Aorta (tissue), 5 donors: ENCODE data around the gene INPP5E. TPM values are rescaled to one million over a fixed set of nuclear protein-coding genes. Genes with fewer than 3 reads are reported as not detected.

Experiments used
- ATAC-seq: fragments of 200-7000 bp; cut with Tn5 transposase; one replicate; pipeline ENCODE4 v1.9.1; 2022; ENCODE audit warnings: moderate library complexity; ENCODE audit not compliant: low FRiP score
- DNase-seq, 2 donors: peaks; one replicate each; pipeline ENCODE4 v3.0.0-alpha.2; 2020
- H3K27ac ChIP-seq, 2 donors: one replicate each; pipeline ENCODE4 v1.5.1; 2013; ENCODE audit warnings: low read length in 2 of 2, mild to moderate bottlenecking in 2 of 2, moderate library complexity in 2 of 2, control low read depth in 1 of 2, inconsistent platforms in 1 of 2, low read depth in 1 of 2
- H3K27me3 ChIP-seq, 2 donors: one replicate each; pipeline ENCODE4 v1.6.1; 2013; ENCODE audit warnings: control low read depth in 1 of 2, low read length in 1 of 2, mild to moderate bottlenecking in 1 of 2, moderate library complexity in 1 of 2; ENCODE audit not compliant: insufficient read depth in 2 of 2, control insufficient read depth in 1 of 2
- H3K36me3 ChIP-seq, 2 donors: one replicate each; pipeline ENCODE4 v1.6.1; 2013; ENCODE audit warnings: control low read depth in 1 of 2, low read length in 1 of 2, mild to moderate bottlenecking in 1 of 2; ENCODE audit not compliant: insufficient read depth in 2 of 2, control insufficient read depth in 1 of 2
- H3K4me1 ChIP-seq, 2 donors: one replicate each; pipeline ENCODE4 v1.6.1; 2013; ENCODE audit warnings: low read length in 2 of 2, control low read depth in 1 of 2, mild to moderate bottlenecking in 1 of 2, moderate library complexity in 1 of 2; ENCODE audit not compliant: insufficient read depth in 2 of 2, control insufficient read depth in 1 of 2
- H3K4me3 ChIP-seq, 2 donors: one replicate each; pipeline ENCODE4 v1.5.1; 2013; ENCODE audit warnings: low read length in 2 of 2, control low read depth in 1 of 2, mild to moderate bottlenecking in 1 of 2
- H3K9me3 ChIP-seq: one replicate; pipeline ENCODE4 v1.6.1; 2013; ENCODE audit warnings: mild to moderate bottlenecking, low read length; ENCODE audit not compliant: control insufficient read depth
- WGBS, 2 donors: extraction: QIAGEN DNeasy Blood & Tissue Kit; methylation state at CpG; one replicate each; pipeline ENCODE4 v1.1.7; 2013; 5-methylcytosine and 5-hydroxymethylcytosine counted together
- intact Hi-C, 2 donors: fragments of 100-400 bp; cut with DNase I; formaldehyde crosslinking; loops; one replicate each; pipeline versions ENCODE4 v1.14.2 to v1.15.0; 2022
- polyA plus RNA-seq, 2 donors: library from polyadenylated mRNA; stranded (reverse); fragments of 200-250 nt; gene quantifications; one replicate each; pipeline ENCODE4 v1.2.3, GENCODE V29; 2013
- total RNA-seq, 2 donors: library from RNA; stranded (reverse); fragmentation: NEBNext Ultra II Directional; extraction: Animal tissue kit (Norgen Biotek cat#: 25700); gene quantifications; one replicate each; pipeline ENCODE4 v1.2.1, GENCODE V29; 2021
- donor health status: healthy with polysubstance abuse.
- donor health status: Bipolar disorder and iron deficiency.
- donor health status: DM: no; HTN: no; CAD: no.
- donor health status: DM: no; HTN: no; CAD: no.
- donor health status: DM: yes; HTN: yes; CAD: no.

The INPP5E gene
- total and polyA plus RNA-seq, 4 donors: 2.8 to 15.6 (median 11.7) TPM

- intact Hi-C loops: no loop called here
- H3K4me3 ChIP-seq: no peak overlapping the region
- no peak for ATAC-seq
Measured at GRCh38 chr9:136436055-136436634, 3.5 kb downstream of the INPP5E start.

GRCh38 chr9:136434580-136435169, 5.0 kb downstream of the INPP5E start:
- Histone ChIP-seq H3K27me3 (no peaks in the 10 kb centered on the region), H3K9me3 (no peaks in the 10 kb centered on the region), H3K4me3 (no peak overlapping the region), H3K4me1 (no peaks in the 10 kb centered on the region), H3K27ac (no peak overlapping the region), H3K36me3 (no peaks in the 10 kb centered on the region)
- no peak for DNase-seq
- intact Hi-C loops: no loop called here
- WGBS, 2 donors: 91% methylated on average over 17 of the region's 17 CpGs
- no peak for ATAC-seq

More at GRCh38 chr9:136436055-136436634, 3.5 kb downstream of the INPP5E start:
- Histone ChIP-seq H3K4me1 (no peaks in the 10 kb centered on the region), H3K27me3 (no peaks in the 10 kb centered on the region), H3K9me3 (no peaks in the 10 kb centered on the region), H3K27ac (no peak overlapping the region), H3K36me3 (peaks cover 0 to 2% of the 10 kb centered on the region in 2 donors)
- 89 to 92% methylated on average over 25 of the region's 25 CpGs for WGBS, 2 donors
- DNase-seq: no peak

- Histone ChIP-seq H3K4me3 (no peak overlapping the region), H3K36me3 (peaks cover 0 to 2% of the 10 kb centered on the region in 2 donors), H3K9me3 (no peaks in the 10 kb centered on the region), H3K4me1 (no peaks in the 10 kb centered on the region), H3K27me3 (no peaks in the 10 kb centered on the region), H3K27ac (no peak overlapping the region)
- 87% methylated on average over 37 of the region's 37 CpGs for whole genome bisulfite sequencing, 2 donors
- ATAC-seq (no peak), DNase-seq (no peak)
- intact Hi-C loops: no loop called here
Measured at GRCh38 chr9:136433849-136434579, 5.6 kb downstream of the INPP5E start.

GRCh38 chr9:136433043-136433715, 6.5 kb downstream of the INPP5E start:
- Histone ChIP-seq H3K4me3 (no peak overlapping the region), H3K27me3 (no peaks in the 10 kb centered on the region), H3K4me1 (no peaks in the 10 kb centered on the region), H3K9me3 (no peaks in the 10 kb centered on the region), H3K36me3 (peaks cover 0 to 5% of the 10 kb centered on the region in 2 donors), H3K27ac (no peak overlapping the region)
- ATAC-seq: no peak
- intact Hi-C loops: no loop called here
- WGBS, 2 donors: 88 to 94% methylated on average over 29 to 36 of the region's 36 CpGs
- no peak for DNase-seq

GRCh38 chr9:136432591-136432990, 7.1 kb downstream of the INPP5E start:
- Histone ChIP-seq H3K4me3 (no peak overlapping the region), H3K9me3 (no peaks in the 10 kb centered on the region), H3K36me3 (peaks cover 0 to 5% of the 10 kb centered on the region in 2 donors), H3K4me1 (no peaks in the 10 kb centered on the region), H3K27ac (no peak overlapping the region), H3K27me3 (no peaks in the 10 kb centered on the region)
- DNase-seq: no peak
- WGBS, 2 donors: 88 to 95% methylated on average over 26 of the region's 26 CpGs
- ATAC-seq: no peak
- intact Hi-C loops: no loop called here

GRCh38 chr9:136431782-136432350, 7.8 kb downstream of the INPP5E start:
- intact Hi-C loops: no loop called here
- no peaks in the 10 kb centered on the region for H3K4me1 ChIP-seq
- ATAC-seq: no peak
- no peaks in the 10 kb centered on the region for H3K27me3 ChIP-seq
- H3K36me3 ChIP-seq: peaks cover 0 to 5% of the 10 kb centered on the region in 2 donors
- DNase-seq: no peak
- no peak overlapping the region for H3K27ac ChIP-seq
- WGBS, 2 donors: 91 to 92% methylated on average over 36 of the region's 36 CpGs
- H3K9me3 ChIP-seq: no peaks in the 10 kb centered on the region
- no peak overlapping the region for H3K4me3 ChIP-seq

- DNase-seq: no peak
- ATAC-seq: no peak
- Histone ChIP-seq H3K4me1 (no peaks in the 10 kb centered on the region), H3K9me3 (no peaks in the 10 kb centered on the region), H3K36me3 (peaks cover 0 to 5% of the 10 kb centered on the region in 2 donors), H3K4me3 (no peak overlapping the region), H3K27ac (no peak overlapping the region), H3K27me3 (no peaks in the 10 kb centered on the region)
- intact Hi-C loops: no loop called here
- WGBS, 2 donors: 91% methylated on average over 24 to 29 of the region's 29 CpGs
Measured at GRCh38 chr9:136430588-136431234, 8.9 kb downstream of the INPP5E start.
